ENCODE data around the gene VPS37C. TPM values are rescaled to one million over a fixed set of nuclear protein-coding genes. Genes with fewer than 3 reads are reported as not detected.

VPS37C gene
- total and polyA plus RNA-seq, 4 donors, result 2.6 to 6.1 (median 5.1) TPM

DNA sequence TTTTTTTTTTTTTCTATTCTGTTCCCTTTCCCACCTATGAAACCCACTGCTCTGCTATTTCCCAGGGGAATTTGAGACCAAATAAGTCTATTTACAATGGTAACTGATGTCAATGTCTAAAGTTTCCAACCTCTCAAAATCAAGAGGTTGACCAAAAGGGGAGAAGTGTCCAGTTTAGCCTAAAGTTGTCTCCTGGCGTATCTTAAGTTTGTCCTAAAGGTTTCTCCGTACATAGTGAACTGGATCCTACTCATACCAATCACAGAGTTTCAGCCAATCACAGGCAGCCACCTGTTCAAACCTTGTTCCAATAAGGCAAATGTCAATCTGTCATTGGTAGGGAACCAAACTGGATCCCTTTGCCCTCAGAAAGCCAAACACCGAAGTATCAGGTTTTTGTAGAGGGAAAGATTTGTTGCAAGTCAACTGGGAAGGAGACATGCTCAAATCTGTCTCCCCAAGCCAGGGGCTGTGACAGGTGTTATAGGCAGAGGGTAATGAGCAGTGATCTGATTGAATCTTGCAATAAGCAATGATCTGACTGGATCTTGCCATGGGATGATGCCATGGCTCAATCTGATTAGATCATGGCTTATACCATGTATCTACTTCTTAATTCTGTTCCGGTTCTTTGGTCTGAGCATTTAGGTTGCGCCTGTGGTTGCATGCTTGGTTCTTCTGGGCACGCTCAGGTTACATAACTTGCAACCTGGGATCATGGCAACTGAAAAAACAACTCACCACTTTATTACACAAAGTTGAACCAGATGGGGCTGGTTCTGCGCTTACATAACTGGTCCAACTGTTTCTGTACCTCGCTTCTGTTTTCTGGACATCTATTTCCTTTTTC is 1.1 kb upstream of the VPS37C start:
- peak overlapping the region in 2 of 3 donors; percentile 63 to 88 for H3K4me3 ChIP-seq (ENCODE audit: low read depth in 1 of 3, low read length in 3 of 3)
- H3K27ac ChIP-seq (ENCODE audit: low read depth in 1 of 2, low read length in 2 of 2), result peak overlapping the region; percentile 92 to 95
- 70% methylated on average over 8 of the region's 8 CpGs for WGBS
- peaks cover 0 to 3% (median 0%) of the 10 kb centered on the region in 4 donors for H3K36me3 ChIP-seq (ENCODE audit: control insufficient read depth in 4 of 4, insufficient read depth in 3 of 4, low read depth in 1 of 4, low read length in 3 of 4)
- no peaks in the 10 kb centered on the region for H3K27me3 ChIP-seq (ENCODE audit: control insufficient read depth in 4 of 4, insufficient read depth in 4 of 4, low read length in 3 of 4)
- TF ChIP-seq FOXA1 (IDR thresholded peaks at IDR 0.05) (no peak), YY1 (IDR thresholded peaks at IDR 0.05) (no peak), RXRA (IDR thresholded peaks at IDR 0.05) (no peak)
- TF ChIP-seq, protein P1, sequence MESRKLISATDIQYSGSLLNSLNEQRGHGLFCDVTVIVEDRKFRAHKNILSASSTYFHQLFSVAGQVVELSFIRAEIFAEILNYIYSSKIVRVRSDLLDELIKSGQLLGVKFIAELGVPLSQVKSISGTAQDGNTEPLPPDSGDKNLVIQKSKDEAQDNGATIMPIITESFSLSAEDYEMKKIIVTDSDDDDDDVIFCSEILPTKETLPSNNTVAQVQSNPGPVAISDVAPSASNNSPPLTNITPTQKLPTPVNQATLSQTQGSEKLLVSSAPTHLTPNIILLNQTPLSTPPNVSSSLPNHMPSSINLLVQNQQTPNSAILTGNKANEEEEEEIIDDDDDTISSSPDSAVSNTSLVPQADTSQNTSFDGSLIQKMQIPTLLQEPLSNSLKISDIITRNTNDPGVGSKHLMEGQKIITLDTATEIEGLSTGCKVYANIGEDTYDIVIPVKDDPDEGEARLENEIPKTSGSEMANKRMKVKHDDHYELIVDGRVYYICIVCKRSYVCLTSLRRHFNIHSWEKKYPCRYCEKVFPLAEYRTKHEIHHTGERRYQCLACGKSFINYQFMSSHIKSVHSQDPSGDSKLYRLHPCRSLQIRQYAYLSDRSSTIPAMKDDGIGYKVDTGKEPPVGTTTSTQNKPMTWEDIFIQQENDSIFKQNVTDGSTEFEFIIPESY (IDR thresholded peaks at IDR 0.05), result peak; percentile 22
- no peaks in the 10 kb centered on the region for H3K9me3 ChIP-seq (ENCODE audit: control insufficient read depth in 4 of 4, low read length in 3 of 4)
- H3K9ac ChIP-seq (ENCODE audit: low read depth in 1 of 2, low read length in 2 of 2), result peak overlapping the region in 1 of 2 donors; percentile 76
- peaks cover 0 to 18% (median 15%) of the 10 kb centered on the region in 4 donors for H3K4me1 ChIP-seq (ENCODE audit: control insufficient read depth in 4 of 4, insufficient read depth in 4 of 4, low read length in 3 of 4)
- DNase-seq (ENCODE audit: low spot score), result no peak

DNA sequence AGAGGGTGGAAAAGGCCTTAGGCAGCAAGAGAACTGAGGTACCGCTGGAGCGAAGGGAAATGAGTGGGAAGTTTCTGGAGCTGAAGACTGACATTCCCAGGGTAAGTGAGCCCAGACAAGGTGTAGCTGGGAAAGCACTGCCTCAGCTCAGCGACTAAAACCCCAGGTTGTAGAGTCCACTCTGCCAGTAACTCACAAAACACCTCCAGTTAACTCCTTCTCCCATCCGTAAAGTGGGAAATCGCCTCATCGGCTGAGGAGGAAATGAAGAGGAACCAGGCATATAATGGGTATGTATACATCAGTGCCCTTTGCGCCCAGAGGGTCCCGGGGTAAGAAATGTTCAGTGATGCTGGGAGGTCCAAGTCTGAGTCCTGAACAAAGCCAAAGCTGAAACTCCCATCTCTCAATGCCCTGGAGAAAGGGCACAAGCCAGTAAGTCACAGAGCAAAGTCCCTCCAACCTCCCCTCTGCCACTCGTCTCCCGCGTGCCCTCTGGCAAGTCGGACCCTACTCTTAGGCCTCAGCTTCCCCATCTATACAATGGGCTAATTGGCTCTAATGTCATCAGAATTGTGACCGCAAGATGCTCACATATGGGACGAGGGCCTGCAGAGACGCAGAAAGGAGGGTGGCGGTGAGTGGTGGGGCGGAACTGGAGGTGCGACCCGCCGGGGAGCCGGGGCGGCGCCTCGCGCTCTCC is 588 bp downstream of the VPS37C start:
- TF ChIP-seq JUND (IDR thresholded peaks at IDR 0.05), result no peak
- peak; percentile 59 to 61 for TF ChIP-seq HNF4A (conservative IDR thresholded peaks at IDR 0.05)
- TF ChIP-seq, protein P2, sequence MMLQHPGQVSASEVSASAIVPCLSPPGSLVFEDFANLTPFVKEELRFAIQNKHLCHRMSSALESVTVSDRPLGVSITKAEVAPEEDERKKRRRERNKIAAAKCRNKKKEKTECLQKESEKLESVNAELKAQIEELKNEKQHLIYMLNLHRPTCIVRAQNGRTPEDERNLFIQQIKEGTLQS (IDR thresholded peaks at IDR 0.05), result no peak
- TF ChIP-seq, protein P3, sequence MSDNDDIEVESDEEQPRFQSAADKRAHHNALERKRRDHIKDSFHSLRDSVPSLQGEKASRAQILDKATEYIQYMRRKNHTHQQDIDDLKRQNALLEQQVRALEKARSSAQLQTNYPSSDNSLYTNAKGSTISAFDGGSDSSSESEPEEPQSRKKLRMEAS (IDR thresholded peaks at IDR 0.05), result peak; percentile 38
- TF ChIP-seq, protein P1 (IDR thresholded peaks at IDR 0.05), result no peak
- TF ChIP-seq NR2F2 (IDR thresholded peaks at IDR 0.05), result no peak
- TF ChIP-seq, protein P4, sequence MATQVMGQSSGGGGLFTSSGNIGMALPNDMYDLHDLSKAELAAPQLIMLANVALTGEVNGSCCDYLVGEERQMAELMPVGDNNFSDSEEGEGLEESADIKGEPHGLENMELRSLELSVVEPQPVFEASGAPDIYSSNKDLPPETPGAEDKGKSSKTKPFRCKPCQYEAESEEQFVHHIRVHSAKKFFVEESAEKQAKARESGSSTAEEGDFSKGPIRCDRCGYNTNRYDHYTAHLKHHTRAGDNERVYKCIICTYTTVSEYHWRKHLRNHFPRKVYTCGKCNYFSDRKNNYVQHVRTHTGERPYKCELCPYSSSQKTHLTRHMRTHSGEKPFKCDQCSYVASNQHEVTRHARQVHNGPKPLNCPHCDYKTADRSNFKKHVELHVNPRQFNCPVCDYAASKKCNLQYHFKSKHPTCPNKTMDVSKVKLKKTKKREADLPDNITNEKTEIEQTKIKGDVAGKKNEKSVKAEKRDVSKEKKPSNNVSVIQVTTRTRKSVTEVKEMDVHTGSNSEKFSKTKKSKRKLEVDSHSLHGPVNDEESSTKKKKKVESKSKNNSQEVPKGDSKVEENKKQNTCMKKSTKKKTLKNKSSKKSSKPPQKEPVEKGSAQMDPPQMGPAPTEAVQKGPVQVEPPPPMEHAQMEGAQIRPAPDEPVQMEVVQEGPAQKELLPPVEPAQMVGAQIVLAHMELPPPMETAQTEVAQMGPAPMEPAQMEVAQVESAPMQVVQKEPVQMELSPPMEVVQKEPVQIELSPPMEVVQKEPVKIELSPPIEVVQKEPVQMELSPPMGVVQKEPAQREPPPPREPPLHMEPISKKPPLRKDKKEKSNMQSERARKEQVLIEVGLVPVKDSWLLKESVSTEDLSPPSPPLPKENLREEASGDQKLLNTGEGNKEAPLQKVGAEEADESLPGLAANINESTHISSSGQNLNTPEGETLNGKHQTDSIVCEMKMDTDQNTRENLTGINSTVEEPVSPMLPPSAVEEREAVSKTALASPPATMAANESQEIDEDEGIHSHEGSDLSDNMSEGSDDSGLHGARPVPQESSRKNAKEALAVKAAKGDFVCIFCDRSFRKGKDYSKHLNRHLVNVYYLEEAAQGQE (IDR thresholded peaks at IDR 0.05), result peak; percentile 71
- no peak for TF ChIP-seq RXRA (IDR thresholded peaks at IDR 0.05)
- no peak for TF ChIP-seq GABPA (IDR thresholded peaks at IDR 0.05 in 1 of 2, conservative IDR thresholded peaks at IDR 0.05 in 1 of 2)
- TF ChIP-seq TAF1 (conservative IDR thresholded peaks at IDR 0.05), result no peak
- TF ChIP-seq, protein P5, sequence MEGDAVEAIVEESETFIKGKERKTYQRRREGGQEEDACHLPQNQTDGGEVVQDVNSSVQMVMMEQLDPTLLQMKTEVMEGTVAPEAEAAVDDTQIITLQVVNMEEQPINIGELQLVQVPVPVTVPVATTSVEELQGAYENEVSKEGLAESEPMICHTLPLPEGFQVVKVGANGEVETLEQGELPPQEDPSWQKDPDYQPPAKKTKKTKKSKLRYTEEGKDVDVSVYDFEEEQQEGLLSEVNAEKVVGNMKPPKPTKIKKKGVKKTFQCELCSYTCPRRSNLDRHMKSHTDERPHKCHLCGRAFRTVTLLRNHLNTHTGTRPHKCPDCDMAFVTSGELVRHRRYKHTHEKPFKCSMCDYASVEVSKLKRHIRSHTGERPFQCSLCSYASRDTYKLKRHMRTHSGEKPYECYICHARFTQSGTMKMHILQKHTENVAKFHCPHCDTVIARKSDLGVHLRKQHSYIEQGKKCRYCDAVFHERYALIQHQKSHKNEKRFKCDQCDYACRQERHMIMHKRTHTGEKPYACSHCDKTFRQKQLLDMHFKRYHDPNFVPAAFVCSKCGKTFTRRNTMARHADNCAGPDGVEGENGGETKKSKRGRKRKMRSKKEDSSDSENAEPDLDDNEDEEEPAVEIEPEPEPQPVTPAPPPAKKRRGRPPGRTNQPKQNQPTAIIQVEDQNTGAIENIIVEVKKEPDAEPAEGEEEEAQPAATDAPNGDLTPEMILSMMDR (IDR thresholded peaks at IDR 0.05; ENCODE audit: low read depth, low read length, missing input control), result no peak
- TF ChIP-seq RAD21 (IDR thresholded peaks at IDR 0.05), result no peak
- no peak for TF ChIP-seq FOXA1 (IDR thresholded peaks at IDR 0.05)
- no peak for TF ChIP-seq FOXA2 (IDR thresholded peaks at IDR 0.05)
- TF ChIP-seq SP1 (IDR thresholded peaks at IDR 0.05), result no peak
- no peak for TF ChIP-seq EGR1 (IDR thresholded peaks at IDR 0.05; ENCODE audit: low read depth in 2 of 2)
- no peak for TF ChIP-seq YY1 (IDR thresholded peaks at IDR 0.05)
- TF ChIP-seq HNF4G (IDR thresholded peaks at IDR 0.05), result no peak
- H3K4me1 ChIP-seq (ENCODE audit: control insufficient read depth in 4 of 4, insufficient read depth in 4 of 4, low read length in 3 of 4), result peaks cover 0 to 18% (median 15%) of the 10 kb centered on the region in 4 donors
- 15% methylated on average over 25 of the region's 25 CpGs for WGBS
- no peaks in the 10 kb centered on the region for H3K27me3 ChIP-seq (ENCODE audit: control insufficient read depth in 4 of 4, insufficient read depth in 4 of 4, low read length in 3 of 4)
- H3K9me3 ChIP-seq (ENCODE audit: control insufficient read depth in 4 of 4, low read length in 3 of 4), result no peaks in the 10 kb centered on the region
- DNase-seq (ENCODE audit: low spot score), result no peak
- H3K27ac ChIP-seq (ENCODE audit: low read depth in 1 of 2, low read length in 2 of 2), result peak overlapping the region; percentile 92 to 95
- H3K9ac ChIP-seq (ENCODE audit: low read depth in 1 of 2, low read length in 2 of 2), result peak overlapping the region; percentile 13 to 69
- H3K4me3 ChIP-seq (ENCODE audit: low read depth in 1 of 3, low read length in 3 of 3), result peak overlapping the region; percentile 63 to 88 (median 85)
- peaks cover 0 to 8% (median 0%) of the 10 kb centered on the region in 4 donors for H3K36me3 ChIP-seq (ENCODE audit: control insufficient read depth in 4 of 4, insufficient read depth in 3 of 4, low read depth in 1 of 4, low read length in 3 of 4)
